HUDEP-2 (cell line): Measurements from ENCODE around the gene CD226.
"Not testable (repeated sequence)": the region's sequence is repeated elsewhere in the genome, so short reads cannot be mapped to it uniquely, and the experiment has no call there.

Source experiments
- DNase-seq, 76 experiments: peaks; one replicate each; lab custom pipeline; 2025; ENCODE audit not compliant: unreplicated experiment in 76 of 76; lab: John Stamatoyannopoulos, UW

CD226 gene

DNA sequence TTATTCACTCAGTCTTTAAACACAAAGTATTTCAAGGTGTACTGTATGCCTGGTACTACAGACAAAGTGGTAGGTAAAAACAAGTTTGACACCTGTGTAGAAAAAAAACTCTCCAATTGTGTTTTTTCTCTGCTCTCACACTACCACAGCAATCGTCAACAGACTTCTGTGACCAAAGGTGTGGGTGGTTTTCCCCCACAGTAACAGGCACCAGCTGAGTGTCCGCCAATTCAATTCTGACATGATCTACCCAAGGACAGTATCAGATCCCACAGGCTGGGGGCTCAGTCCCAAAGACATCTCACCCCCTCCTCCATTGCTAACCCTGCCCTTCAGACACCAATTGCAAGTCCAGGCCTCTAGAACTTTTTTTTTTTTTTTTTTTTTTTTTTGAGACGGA, 71.2 kb downstream of the CD226 start:
- no peak for DNase-seq

DNA sequence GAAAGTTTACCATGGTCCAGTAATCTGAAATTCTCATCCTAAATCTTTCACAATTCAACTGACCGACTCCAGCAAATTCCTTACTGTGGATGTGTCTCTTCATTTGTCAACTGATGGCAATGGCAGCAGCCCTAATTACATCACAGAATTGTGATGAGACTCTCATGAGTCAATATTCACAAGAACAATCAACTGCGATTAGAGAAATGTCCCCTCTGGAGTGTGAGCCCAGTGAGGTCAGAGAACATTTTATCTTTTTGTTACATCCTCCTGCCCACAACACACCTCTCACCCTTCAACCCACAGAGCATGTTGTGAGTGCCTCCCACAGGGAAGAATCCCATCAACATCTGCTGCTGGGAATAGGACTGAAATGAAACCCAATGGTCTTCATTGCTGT, 73.6 kb downstream of the CD226 start:
- no peak for DNase-seq

DNA sequence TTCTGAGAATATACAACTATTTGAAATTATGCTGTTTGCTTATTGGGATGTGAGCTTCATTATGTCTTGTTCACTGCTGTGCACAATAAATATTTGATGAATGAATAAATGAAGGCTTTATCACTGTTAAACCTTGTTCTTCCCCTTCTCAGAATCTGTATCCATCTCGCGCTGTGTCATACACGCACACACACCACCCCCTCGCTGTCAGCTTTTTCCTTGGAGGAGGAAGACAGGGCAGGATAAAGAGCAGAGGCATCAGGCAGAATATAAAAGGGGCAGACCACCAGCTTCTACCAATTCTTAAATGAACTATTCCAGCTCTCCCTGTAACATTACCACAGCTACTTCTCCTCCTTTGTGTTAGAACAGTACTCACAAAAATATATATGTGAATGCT, 75.0 kb downstream of the CD226 start:
- DNase-seq = no peak

DNA sequence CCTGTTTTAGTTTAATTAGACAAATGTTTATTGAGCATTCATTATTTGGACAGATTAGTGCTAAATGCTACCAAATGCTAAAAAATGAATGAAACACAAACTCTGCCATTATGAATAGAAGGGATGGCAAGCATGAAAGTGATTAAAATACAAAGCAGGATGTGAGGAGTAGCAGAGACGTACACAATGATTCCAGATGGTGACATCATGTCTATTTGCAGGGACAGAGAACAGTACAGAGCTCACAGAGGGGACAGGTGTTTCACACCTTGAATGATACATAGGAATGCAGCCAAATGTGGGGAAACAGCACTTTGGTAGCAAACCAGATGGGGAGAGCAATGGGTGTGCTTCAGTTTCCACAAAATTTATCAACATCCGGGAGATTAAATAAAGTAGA, 76.3 kb downstream of the CD226 start:
- DNase-seq = no peak

DNA sequence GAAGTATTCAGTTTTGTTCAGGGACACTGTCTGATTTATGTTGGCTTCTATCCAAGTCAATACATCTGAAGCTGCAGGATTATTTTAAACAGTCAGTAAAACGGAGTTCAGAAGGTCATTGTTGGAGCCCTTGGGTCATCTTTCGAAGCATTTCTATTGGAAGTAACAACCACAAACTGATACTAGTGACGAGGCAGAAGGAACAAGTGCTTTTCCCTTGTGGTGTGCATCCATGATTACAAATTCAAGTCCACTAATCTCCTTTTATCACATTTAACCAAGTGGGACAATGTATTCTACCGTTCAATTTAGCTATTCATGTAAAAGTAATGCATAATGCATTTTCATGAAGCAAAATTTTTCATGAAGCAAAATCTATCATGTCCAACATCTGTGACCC, 76.9 kb downstream of the CD226 start:
- DNase-seq = no peak

DNA sequence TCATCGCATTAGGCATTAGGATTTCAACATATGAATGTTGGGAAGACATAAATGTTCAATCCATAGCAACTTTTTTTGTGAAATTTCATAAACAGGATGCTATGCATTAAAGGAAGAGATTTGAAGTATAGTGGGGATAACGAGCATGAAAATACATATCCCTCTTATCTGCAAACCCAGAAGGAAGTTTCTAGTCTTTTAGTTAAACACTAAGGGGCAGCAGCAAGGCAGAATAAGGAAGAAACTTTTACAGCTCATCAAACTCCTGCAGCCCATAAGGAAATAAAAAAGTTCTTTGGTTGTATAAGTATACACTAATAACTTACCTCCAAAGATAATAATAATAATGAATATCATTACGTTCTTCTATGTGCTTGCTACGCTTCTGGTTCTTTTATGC, 81.5 kb downstream of the CD226 start:
- DNase-seq = no peak

DNA sequence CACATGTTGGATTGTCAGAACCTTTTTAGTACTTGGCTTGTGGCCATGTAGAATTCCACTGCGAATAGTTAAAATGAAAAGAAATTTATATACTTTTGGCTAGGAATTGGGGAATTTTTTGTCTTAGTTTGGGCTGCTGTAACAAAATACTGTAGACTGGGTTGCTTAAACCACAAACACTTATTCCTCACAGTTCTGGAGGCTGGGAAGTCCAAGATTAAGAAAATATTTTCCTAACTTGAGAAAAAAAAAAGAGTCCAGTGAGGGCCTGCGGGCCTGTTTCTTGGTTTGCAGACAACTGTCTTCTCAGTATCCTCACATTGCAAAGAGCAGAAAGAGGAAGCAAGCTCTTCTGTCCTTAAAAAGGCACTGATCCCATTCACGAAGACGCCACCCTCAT, 81.9 kb downstream of the CD226 start:
- DNase-seq = no peak

DNA sequence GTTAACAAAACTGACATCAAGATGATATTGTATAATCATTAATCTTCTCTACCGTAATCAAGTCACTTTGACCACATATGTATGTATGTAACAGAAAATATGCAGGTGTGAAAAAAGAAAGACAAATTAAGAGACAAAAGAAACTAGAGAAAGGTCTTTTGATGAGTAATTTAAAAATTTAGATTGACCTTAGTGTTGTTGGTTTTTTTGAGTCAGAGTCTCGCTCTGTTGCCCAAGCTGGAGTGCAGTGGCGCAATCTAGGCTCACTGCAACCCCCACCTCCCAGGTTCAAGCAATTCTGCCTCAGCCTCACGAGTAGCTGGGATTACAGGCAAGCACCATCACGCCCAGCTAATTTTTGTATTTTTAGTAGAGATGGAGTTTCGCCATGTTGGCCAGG, 82.9 kb downstream of the CD226 start:
- not testable (repeated sequence) for DNase-seq

DNA sequence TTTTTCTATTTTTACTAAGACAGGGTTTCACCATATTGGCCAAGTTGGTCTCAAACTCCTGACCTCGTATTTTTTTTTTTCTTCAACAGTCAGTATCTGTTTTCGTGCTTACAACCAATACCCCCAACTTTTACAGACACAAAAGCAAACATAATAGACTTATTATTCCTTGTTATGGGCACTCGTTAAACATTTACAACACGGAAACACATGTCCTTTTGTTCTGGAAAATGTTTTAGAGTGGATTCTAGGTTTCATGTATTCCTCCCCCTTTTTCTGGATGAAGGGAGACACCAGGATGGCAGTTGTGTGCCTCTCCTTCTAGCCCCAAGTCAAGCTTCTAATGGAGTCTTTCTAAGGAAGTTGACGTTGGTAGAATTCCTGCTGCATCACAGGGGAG, 88.8 kb downstream of the CD226 start:
- no peak for DNase-seq

DNA sequence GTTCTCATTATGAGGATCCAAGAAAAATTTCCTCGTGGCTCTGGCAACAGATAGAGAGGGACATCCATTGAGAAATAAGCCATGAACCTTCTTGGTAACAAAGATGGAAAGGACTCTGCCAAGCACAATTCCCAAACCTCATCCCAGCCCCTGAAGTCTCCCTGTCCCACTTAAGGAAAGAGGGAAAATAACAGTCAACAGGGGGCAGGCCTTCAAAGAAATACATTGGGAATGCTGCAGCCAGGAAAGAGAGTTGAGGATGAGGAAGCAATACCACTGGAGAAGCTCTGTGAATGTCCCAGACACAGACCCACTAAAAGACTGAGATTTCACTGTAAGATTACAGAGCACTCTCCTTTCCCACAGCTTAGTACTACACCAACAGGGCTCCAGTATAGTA, 93.2 kb downstream of the CD226 start:
- no peak for DNase-seq

DNA sequence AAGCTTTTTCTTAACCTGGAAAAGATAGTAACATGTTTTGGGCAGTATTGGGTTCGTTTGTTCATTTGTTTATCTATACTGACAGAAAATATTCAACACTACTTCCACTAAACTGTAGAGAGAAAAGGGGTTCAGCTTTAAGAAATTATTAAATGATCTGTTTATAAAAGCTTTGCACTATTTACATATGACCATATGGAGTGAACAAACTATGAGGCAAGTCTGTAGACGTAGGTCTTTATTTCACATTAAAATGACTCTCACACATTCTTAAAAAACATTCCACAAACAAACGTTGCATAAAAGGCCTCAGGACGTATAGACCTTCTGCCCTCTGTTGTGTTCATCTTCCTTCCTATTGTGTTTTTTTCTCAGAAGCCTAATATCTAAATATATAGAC, 94.6 kb downstream of the CD226 start:
- DNase-seq = no peak

DNA sequence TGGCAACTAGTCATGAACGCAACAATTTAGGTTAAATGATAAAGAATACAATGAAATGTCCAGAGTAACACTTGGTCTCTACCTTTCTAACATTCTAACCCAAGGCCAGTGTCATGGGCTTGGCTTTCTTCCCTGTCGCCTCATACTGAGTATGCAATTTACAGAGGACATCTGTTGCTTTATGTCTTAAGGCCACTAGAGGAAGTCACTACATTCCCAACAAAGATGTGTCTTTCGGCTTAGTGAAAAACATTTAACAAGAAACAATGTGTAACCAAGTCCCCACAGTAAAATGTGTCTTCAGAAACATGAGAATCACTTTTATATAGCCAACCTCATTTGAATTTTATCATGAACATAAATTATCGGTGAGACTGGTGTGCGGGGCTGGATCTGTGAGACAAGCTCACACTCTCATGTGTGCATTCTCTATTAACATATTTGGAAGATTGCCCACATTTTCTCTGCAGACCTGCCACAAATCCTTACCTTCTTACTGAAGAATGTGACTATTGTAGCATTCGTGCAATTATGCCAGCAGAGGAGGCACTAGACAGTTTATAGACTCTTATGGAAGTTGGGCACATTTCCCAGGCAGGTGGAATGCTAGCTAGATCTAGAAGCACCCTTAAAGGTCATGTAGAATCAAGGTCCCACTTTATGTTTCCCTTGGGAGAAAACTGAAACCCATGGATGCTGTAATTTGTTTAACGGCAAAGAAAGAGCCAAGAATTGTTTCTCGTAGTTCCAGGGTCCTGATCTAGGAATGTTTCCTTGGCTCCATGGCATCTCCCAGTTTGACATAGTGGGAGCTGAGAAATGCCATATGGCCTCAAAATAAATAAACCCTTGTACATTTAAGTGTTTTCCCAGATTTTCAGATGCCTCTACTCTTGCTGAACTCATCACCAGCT, 101.8 kb downstream of the CD226 start:
- DNase-seq = no peak

DNA sequence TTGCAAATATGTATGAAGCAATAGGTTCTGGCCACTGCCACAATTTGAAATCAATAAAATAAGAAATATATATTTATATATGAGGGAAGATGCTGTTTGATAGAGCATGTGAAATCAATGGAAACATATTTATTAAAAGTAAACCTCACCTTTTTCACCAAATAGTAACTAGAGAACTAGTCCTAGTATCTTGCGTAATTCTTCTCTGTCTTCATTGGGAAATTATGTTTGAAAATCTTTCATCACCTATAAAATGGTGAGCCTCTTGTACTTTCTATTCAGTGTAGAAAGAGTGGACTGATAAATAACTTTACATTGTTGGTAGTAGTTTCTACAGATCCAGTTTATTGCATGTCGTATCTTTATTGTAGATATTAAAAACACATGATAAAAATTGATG, 103.0 kb downstream of the CD226 start:
- DNase-seq = no peak

DNA sequence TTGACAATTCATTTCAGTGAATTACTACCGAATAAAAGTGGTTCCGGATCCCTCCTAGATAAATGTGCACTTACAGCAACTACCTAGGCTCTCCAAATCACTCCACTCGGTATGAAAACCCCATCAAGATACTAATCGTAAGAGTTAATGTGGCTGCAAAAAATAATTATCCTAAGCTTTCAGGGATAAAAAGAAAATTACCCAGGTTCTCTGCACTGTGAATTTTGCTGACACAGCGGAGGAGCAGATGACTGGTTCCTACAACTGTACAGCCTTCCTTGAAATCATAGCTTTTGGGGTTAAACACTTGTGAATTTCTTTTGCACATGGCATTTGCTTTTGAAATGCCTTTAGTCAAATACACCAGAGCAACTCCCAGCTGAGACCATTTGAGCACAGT, 104.7 kb downstream of the CD226 start:
- no peak for DNase-seq

DNA sequence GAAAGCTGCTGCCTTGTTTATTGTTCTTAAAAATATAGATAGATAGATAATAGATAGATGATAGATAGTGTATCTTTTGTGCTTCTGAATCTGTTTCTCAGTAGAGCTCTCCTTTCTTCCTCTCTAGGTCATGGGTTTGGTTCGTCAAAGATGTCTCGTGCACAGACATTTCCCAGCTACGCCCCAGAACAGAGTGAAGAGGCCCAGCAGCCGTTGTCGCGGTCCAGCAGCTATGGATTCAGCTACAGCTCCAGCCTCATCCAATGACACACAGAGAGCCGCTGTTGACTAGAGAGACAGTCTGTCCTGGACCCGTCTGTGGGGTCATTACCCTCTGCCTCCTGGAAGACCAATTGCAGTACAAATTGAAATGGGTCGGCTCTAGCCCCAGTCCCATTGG, 106.6 kb downstream of the CD226 start:
- no peak for DNase-seq

DNA sequence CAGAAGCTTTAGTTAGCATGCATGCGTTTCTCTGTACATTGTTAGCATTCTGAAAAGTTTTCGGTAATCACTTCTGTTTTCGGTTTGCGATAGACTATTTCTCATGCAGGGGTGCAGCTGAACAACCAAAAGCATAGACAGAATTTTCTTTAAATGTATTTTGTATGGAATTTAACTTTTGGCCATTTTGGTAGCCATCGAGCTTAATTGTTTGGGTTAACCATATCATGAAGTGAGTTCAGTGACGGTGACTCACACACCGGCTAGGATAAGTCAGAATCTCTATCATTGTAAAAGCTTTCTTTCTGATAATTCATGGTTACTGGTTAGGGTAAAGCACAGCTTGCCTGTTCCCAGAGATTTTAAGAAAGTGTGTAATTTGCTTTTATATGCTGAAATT, 107.2 kb downstream of the CD226 start:
- no peak for DNase-seq

DNA sequence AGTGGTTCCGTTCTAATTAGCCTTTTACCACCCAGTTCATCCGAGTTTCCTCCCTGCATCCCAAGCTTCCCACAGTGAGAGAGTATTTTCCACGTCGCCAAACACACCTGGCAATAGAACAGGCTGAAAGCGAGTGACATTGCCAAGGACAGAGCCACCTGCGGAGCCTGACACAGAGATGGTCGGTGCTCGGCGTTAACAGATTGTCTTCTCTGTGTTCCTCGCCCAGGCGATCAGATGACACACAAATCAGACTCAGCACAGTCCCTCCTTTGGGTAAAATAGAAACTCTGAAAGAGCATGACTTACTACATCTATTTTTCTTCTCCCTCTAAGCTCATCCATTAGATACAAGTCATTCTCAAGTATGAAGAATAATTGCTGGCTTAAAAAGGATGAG, 107.7 kb downstream of the CD226 start:
- DNase-seq = no peak

DNA sequence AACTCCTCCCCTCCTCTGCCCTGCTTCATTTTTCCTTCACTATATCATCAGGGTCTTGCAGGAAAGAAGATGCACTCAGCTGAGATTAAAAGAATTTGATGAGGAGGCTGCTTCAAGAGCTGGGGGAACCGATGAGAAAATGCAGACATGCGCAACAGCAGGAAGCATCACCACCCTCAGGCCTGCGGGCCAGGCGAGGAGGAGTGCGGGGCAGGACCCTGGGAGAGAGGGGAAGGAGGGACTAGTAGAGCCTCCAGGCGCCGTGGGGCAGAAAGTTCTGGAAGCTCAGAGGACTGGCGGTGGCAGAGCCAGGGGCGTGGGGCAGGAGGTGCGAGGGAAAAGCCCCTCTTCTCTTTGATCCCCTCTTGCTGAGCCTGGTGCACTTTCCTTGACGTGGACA, 108.2 kb downstream of the CD226 start:
- DNase-seq = no peak

DNA sequence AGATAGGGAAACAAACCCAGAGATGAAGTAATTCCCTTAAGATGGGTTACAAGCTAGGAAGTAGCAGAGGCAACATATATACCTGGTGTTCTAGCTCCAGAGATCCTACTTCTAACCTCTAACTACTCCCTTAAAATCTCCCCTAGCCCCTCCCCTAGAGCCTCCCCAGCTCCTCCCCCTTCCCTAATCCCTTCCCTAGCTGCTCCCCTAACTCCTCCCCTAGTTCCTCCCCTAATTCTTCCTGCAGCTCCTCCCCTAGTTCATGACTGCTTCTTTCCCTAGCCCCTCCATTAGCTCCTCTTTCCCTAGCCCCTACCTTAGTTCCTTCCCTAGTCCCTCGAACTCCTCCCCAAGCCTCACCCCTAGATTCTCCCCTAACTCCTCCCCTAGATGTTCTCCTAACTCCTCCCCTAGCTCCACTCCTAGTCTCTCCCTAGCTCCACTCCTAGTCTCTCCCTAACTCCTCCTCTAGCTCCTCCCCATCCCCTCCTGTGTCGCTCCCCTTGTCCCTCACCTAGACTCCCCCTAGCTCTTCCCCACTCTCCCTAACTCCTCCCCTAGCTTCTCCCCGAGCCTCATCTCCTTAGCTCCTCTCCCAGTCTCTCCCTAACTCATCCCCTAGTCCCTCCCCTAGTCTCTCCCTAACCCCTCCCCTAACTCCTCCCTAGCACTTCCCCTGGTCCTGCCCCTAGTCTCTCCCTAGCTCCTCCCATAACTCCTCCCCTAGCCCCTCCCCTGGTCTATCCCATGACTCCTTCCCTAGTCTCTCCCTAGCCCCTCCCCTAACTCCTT, 108.9 kb downstream of the CD226 start:
- peak in 47 of 76 experiments; percentile 1 to 69 (median 35) for DNase-seq

DNA sequence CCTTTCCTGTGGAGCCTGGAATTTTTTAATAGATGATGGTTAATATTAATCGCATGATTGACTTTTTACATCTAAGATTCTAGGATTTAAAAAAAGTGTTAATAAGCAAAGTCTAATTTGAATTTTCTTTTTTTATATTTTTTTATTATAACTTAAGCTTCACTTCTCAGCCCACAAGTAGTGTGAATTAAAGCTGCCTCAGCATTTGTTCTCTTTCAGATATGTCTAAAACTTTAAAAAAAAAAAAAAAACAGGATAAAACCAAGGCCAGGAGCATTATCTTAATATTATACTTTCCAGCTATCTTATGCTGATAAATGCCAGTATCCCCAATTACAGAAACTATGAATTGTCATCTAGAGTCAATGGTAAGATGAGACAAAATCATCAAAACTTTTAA, 109.7 kb downstream of the CD226 start:
- DNase-seq = no peak

DNA sequence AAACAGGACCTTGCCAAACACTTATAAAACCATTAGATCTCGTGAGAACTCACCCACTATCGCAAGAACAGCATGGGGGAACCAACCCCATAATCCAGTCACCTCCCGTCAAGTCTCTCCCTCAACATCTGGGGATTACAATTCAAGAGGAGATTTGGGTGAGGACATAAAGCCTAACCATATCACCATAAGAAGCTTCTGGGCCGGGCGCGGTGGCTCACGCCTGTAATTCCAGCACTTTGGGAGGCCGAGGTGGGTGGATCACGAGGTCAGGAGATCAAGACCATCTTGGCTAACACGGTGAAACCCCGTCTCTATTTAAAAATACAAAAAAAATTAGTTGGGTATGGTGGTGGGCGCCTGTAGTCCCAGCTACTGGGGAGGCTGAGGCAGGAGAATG, 112.7 kb downstream of the CD226 start:
- not testable (repeated sequence) for DNase-seq

DNA sequence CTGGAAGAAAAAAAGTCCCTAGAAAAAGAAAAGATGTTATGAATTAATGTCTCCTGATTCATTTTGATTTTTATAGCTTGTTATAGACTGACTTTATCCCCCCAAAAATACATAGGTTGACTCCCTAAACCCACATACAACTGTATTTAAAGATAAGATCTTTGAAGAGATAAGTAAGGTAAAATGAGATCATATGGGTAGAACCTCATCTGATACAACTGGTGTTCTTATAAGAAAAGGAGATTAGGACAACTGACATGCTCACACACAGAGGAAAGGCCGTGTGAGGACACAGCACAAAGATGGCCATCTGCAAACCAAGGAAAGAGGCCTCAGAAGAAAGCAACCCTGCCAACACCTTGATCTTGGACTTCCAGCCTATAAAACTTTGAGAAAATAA, 117.5 kb downstream of the CD226 start:
- DNase-seq = peak in 36 of 76 experiments; percentile 0 to 71 (median 23)
